SK-N-SH treated with all-trans-retinoic acid at 6 μM for 48 hours (cell line): ENCODE measurements around the gene CTTNBP2.

Source experiments
- BACH2 ChIP-seq: fragments of 250-450 bp; sonication (Bioruptor Pico); IDR thresholded peaks from 2 replicates; pipeline ENCODE4 v1.9.0; 2021; ENCODE audit warnings: mild to moderate bottlenecking, borderline replicate concordance
- OSR1 ChIP-seq: fragments of 250-450 bp; sonication (Bioruptor Pico); IDR thresholded peaks from 2 replicates; pipeline ENCODE4 v1.8.0; 2022; ENCODE audit warnings: moderate library complexity, mild to moderate bottlenecking, inconsistent platforms
- PPARA ChIP-seq: fragments of 250-450 bp; sonication (Bioruptor Pico); IDR thresholded peaks from 2 replicates; pipeline ENCODE4 v1.5.0; 2020; ENCODE audit warnings: mild to moderate bottlenecking, borderline replicate concordance
- TCF4 ChIP-seq: fragments of 250-450 bp; sonication (Bioruptor Pico); IDR thresholded peaks from 2 replicates; pipeline ENCODE4 v1.8.0; 2021; ENCODE audit warnings: mild to moderate bottlenecking, moderate library complexity, borderline replicate concordance
- TOX ChIP-seq: fragments of 250-450 bp; sonication (Bioruptor Pico); IDR thresholded peaks from 2 replicates; pipeline ENCODE4 v1.8.0; 2021; ENCODE audit warnings: mild to moderate bottlenecking, moderate library complexity, borderline replicate concordance
- ZC3H10 ChIP-seq: fragments of 250-450 bp; sonication (Bioruptor Pico); IDR thresholded peaks from 2 replicates; pipeline ENCODE4 v1.5.1; 2021; ENCODE audit warnings: mild to moderate bottlenecking, moderate library complexity
- ZFP3 ChIP-seq: fragments of 250-450 bp; sonication (Bioruptor Pico); IDR thresholded peaks from 2 replicates; pipeline ENCODE4 v1.5.0; 2020; ENCODE audit warnings: mild to moderate bottlenecking, moderate library complexity
- ZFP30 ChIP-seq: fragments of 450-650 bp; formaldehyde crosslinking; IDR thresholded peaks from 2 replicates; pipeline ENCODE4 v1.5.0; 2022; ENCODE audit warnings: mild to moderate bottlenecking, moderate library complexity

DNA sequence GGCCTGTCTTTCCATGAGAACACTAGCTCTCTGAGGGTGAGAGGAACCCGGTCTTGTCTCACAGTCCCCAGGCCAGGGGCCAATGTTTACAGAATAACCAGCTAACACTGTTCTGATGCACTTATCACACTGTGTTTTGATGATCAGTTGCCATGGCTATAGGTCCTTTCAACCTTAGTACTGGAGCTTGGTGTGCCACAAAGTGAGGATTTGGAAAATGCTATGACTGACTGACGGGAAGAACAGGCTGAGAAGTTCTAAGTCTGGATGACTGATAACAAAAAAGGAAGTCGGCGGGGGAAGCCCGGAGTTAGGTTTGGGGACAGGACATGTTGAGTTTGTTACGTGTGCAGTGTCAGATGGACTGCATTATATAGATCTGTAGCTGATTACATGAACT, 141.8 kb downstream of the CTTNBP2 start:
- TF ChIP-seq ZFP3 (CRISPR knock-in tag) (no peak), TCF4 (CRISPR knock-in tag) (no peak), ZFP30 (no peak), TOX (CRISPR knock-in tag) (no peak), BACH2 (no peak), OSR1 (CRISPR knock-in tag) (no peak), ZC3H10 (CRISPR knock-in tag) (no peak), PPARA (CRISPR knock-in tag) (no peak)
